PC-3 (cell line): Measurements from ENCODE around the gene NTM. TPM values are rescaled to one million over a fixed set of nuclear protein-coding genes. Genes with fewer than 3 reads are reported as not detected.
A peak's percentile ranks its signal among the peaks of the same experiment; 100 is the strongest.

Experiments
- ATAC-seq: fragments of 200-7000 bp; cut with Tn5 transposase; 2 replicates; pipeline ENCODE4 v1.9.1; 2020; ENCODE audit warnings: mild to moderate bottlenecking, moderate library complexity
- BruUV-seq: library from RNA; stranded (reverse); fragments of 400-500 nt; replicated peaks from 2 replicates; lab custom pipeline; 2021; lab: Mats Ljungman, UMichigan
- CTCF ChIA-PET: fragments of 300-600 bp; sonication (Branson Sonifier 250); formaldehyde crosslinking; loops from one replicate; lab custom pipeline; 2022; ENCODE audit warnings: antibody characterized with exemption; lab: Charles Lee
- POLR2A ChIA-PET: fragments of 300-600 bp; sonication (Branson Sonifier 250); formaldehyde crosslinking; loops from one replicate; lab custom pipeline; 2022; ENCODE audit warnings: antibody characterized with exemption; ENCODE audit not compliant: unreplicated experiment; lab: Charles Lee
- DNase-seq: peaks from one replicate; pipeline ENCODE4 v3.0.0-alpha.2; 2015
- H2AFZ ChIP-seq: fragments of 300-600 bp; sonication (generic); 2 replicates; pipeline ENCODE4 v1.6.0; 2016; ENCODE audit warnings: antibody characterized with exemption, low read length
- H3F3A ChIP-seq: fragments of 300-600 bp; sonication (generic); one replicate; pipeline ENCODE4 v1.6.0; 2017; ENCODE audit warnings: antibody characterized with exemption, low read length, control low read depth, mild to moderate bottlenecking; ENCODE audit not compliant: unreplicated experiment
- H3K27ac ChIP-seq: fragments of 300-600 bp; sonication (generic); 2 replicates; pipeline ENCODE4 v1.5.1; 2016; ENCODE audit warnings: mild to moderate bottlenecking, low read length
- H3K27me3 ChIP-seq: fragments of 300-600 bp; sonication (generic); 2 replicates; pipeline ENCODE4 v1.6.1; 2016; ENCODE audit warnings: low read length, mixed read lengths
- H3K36me3 ChIP-seq: fragments of 300-600 bp; sonication (generic); 2 replicates; pipeline ENCODE4 v1.6.1; 2016; ENCODE audit warnings: low read depth, mixed run types, low read length, mixed read lengths
- H3K4me1 ChIP-seq: fragments of 300-600 bp; sonication (generic); 2 replicates; pipeline ENCODE4 v1.5.1; 2016; ENCODE audit warnings: low read length; ENCODE audit not compliant: insufficient read depth
- H3K4me2 ChIP-seq: fragments of 300-600 bp; sonication (generic); 2 replicates; pipeline ENCODE4 v1.6.0; 2016; ENCODE audit warnings: low read length
- H3K4me3 ChIP-seq: fragments of 300-600 bp; sonication (generic); 2 replicates; pipeline ENCODE4 v1.5.1; 2016; ENCODE audit warnings: mild to moderate bottlenecking, low read length, mixed read lengths
- H3K79me2 ChIP-seq: fragments of 300-600 bp; sonication (generic); 2 replicates; pipeline ENCODE4 v1.6.1; 2017; ENCODE audit warnings: low read length, mixed read lengths
- H3K9ac ChIP-seq: fragments of 300-600 bp; sonication (generic); 2 replicates; pipeline ENCODE4 v1.6.0; 2016; ENCODE audit warnings: mild to moderate bottlenecking, low read length
- H3K9me2 ChIP-seq: fragments of 300-600 bp; sonication (generic); replicated peaks from 2 replicates; pipeline ENCODE4 v1.6.1; 2016; ENCODE audit warnings: mixed run types, low read length, mixed read lengths
- H3K9me3 ChIP-seq: fragments of 300-600 bp; sonication (generic); 2 replicates; pipeline ENCODE4 v1.6.1; 2016; ENCODE audit warnings: low read length, mixed read lengths
- H4K20me1 ChIP-seq: fragments of 300-600 bp; sonication (generic); 2 replicates; pipeline ENCODE4 v1.6.1; 2016; ENCODE audit warnings: low read length, mixed read lengths
- CTCF ChIP-seq: fragments of 300-600 bp; sonication (generic); conservative IDR thresholded peaks from 2 replicates; pipeline ENCODE4 v1.5.1; 2017; ENCODE audit warnings: antibody characterized with exemption, low read depth, mild to moderate bottlenecking, low read length
- EZH2 ChIP-seq: fragments of 300-600 bp; sonication (generic); IDR thresholded peaks from one replicate; pipeline ENCODE4 v1.6.1; 2017; ENCODE audit warnings: antibody characterized with exemption, mild to moderate bottlenecking, low read length; ENCODE audit not compliant: unreplicated experiment
- EZH2phosphoT487 ChIP-seq: fragments of 300-600 bp; sonication (generic); IDR thresholded peaks from 2 replicates; pipeline ENCODE4 v1.6.1; 2018; ENCODE audit warnings: mild to moderate bottlenecking, antibody characterized with exemption, low read length, borderline replicate concordance
- intact Hi-C: fragments of 100-400 bp; cut with micrococcal nuclease; formaldehyde crosslinking; loops from 2 replicates; pipeline ENCODE4 v1.9.0; 2023
- total RNA-seq: library from RNA; depleted of rRNA; stranded (reverse); fragments of >200 nt; gene quantifications from 2 replicates; pipeline ENCODE4 v1.2.3, GENCODE V29; 2014

NTM gene
- total RNA-seq, 1 experiment from 2014 or later = not detected

- no peak overlapping the region for H3K27ac ChIP-seq
- POLR2A ChIA-PET = no interaction called here
- H3K4me1 ChIP-seq = peaks cover 24% of the 10 kb centered on the region
- intact Hi-C loops = no loop called here
- H3K36me3 ChIP-seq = no peaks in the 10 kb centered on the region
- ATAC-seq = no peak
- H2AFZ ChIP-seq = no peak overlapping the region
- DNase-seq = no peak
- no peaks in the 10 kb centered on the region for H3K9me2 ChIP-seq
- TF ChIP-seq EZH2phosphoT487 (no peak), EZH2 (no peak), CTCF (no peak)
- CTCF ChIA-PET = no interaction called here
- H3K4me2 ChIP-seq = no peak overlapping the region
- BruUV-seq = no TSS peak
- no peak overlapping the region for H3K9ac ChIP-seq
- H3F3A ChIP-seq = no peaks in the 10 kb centered on the region
- H3K79me2 ChIP-seq = no peaks in the 10 kb centered on the region
- H4K20me1 ChIP-seq = no peaks in the 10 kb centered on the region
- H3K27me3 ChIP-seq = no peaks in the 10 kb centered on the region
- no peaks in the 10 kb centered on the region for H3K9me3 ChIP-seq
- no peak overlapping the region for H3K4me3 ChIP-seq
Measured at GRCh38 chr11:131883332-131883731, 512.9 kb downstream of the NTM start.

DNA sequence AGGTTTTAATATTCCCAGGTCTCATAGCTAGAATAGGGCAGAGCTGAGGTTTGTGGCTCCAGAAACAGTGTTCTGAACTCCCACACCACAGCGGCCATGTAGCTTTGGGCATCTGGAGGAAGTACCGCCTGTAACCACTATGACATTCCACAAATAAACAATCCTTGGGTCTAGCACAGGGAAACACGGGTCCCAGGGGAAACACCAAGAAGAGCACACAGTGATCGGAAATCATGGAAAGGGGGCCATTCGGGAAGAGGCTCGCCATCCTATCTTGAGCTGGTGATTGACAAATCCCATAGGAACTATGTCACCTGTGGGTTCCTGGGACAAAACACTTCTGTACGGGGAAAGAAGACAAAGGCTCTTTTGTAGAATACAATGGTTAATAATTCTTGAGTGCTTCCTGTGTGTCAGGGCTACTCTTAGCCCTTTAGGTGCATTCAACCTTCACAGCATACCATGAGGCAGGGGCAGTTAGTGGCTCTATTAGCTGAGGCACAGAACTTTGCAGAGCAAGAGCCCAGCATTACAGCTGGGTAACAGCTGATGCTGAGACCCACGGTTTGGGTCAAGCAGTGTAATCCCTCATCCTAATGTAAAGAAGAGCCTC, 514.2 kb downstream of the NTM start:
- H3K79me2 ChIP-seq = no peaks in the 10 kb centered on the region
- no peaks in the 10 kb centered on the region for H3F3A ChIP-seq
- TF ChIP-seq CTCF = no peak
- no peak for TF ChIP-seq EZH2
- no peak for TF ChIP-seq EZH2phosphoT487
- H3K27ac ChIP-seq = no peak overlapping the region
- ATAC-seq = no peak
- intact Hi-C loops = no loop called here
- no peak for DNase-seq
- no peak overlapping the region for H2AFZ ChIP-seq
- peaks cover 33% of the 10 kb centered on the region for H3K4me1 ChIP-seq
- no peaks in the 10 kb centered on the region for H4K20me1 ChIP-seq
- H3K4me3 ChIP-seq = no peak overlapping the region
- no peaks in the 10 kb centered on the region for H3K27me3 ChIP-seq
- ChIA-PET CTCF (no interaction called here), POLR2A (no interaction called here)
- H3K36me3 ChIP-seq = no peaks in the 10 kb centered on the region
- no TSS peak for BruUV-seq
- no peak overlapping the region for H3K9ac ChIP-seq
- no peaks in the 10 kb centered on the region for H3K9me3 ChIP-seq
- H3K4me2 ChIP-seq = no peak overlapping the region
- no peaks in the 10 kb centered on the region for H3K9me2 ChIP-seq

GRCh38 chr11:131885431-131885830, 515.0 kb downstream of the NTM start:
- CTCF ChIA-PET = no interaction called here
- POLR2A ChIA-PET = no interaction called here
- Histone ChIP-seq H3K9me2 (no peaks in the 10 kb centered on the region), H3K36me3 (no peaks in the 10 kb centered on the region), H3K4me1 (peaks cover 42% of the 10 kb centered on the region), H2AFZ (no peak overlapping the region), H3K9me3 (no peaks in the 10 kb centered on the region), H4K20me1 (no peaks in the 10 kb centered on the region), H3K4me2 (no peak overlapping the region), H3F3A (no peaks in the 10 kb centered on the region), H3K79me2 (no peaks in the 10 kb centered on the region), H3K27me3 (no peaks in the 10 kb centered on the region), H3K4me3 (no peak overlapping the region), H3K27ac (peak overlapping the region; percentile 87; the same call in 1 of the 2 replicates), H3K9ac (no peak overlapping the region)
- no peak for DNase-seq
- no peak for ATAC-seq
- no TSS peak for BruUV-seq
- intact Hi-C loops = no loop called here
- TF ChIP-seq EZH2phosphoT487 (no peak), EZH2 (no peak), CTCF (no peak)
